ENCODE data around the gene NID1.

Gene NID1

DNA sequence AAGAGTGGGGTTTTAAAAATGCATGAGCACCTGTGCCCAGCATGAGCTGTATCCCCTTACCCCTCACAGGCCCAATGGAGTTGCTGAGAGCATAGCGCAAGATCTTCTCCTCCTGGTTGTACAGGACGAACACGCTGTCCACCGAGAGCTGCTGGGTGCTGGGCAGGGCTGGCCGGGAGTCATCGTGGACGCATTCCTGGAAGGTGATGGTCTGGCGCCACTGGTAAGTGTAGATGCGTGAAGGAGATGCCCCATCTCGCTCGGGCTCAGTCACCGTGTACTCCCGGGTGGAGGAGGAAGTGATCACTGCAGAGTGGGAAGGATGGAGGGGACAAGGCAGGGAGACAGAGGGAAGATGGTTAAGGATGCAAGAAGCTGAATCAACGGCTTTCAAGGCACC is 39.1 kb downstream of the NID1 start:
- peaks cover 61% of the 10 kb centered on the region for H3K36me3 Mint-ChIP-seq (ENCODE audit: low read depth)
- no peaks in the 10 kb centered on the region for H3K27me3 Mint-ChIP-seq (ENCODE audit: low read depth)
- H3K27ac Mint-ChIP-seq = peak overlapping the region in 1 of 3 experiments; percentile 37
- H3K9me3 Mint-ChIP-seq = no peaks in the 10 kb centered on the region
- no peak for TF ChIP-seq CTCF (IDR thresholded peaks at IDR 0.05; ENCODE audit: unreplicated experiment in 3 of 3)
- H3K4me3 Mint-ChIP-seq = no peak overlapping the region
- H3K4me1 Mint-ChIP-seq = peaks cover 52% of the 10 kb centered on the region

DNA sequence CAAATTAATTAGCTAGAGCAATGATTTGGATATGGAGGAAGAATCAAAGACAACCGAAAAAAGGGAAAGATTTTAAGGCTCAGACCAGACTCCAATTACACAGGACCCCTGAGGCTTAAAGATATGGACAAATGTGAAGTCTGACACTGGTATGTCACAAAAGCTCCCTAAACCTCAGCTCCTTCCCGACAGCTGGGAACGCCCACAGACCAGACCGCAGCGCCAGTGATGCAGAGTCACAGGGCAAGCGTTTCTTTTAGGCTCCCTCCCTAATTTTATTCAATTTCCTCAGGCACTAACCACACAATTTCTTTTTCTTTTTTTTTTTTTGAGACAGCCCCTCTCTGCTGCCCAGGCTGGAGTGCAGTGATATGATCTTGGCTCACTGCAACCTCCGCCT is 40.2 kb downstream of the NID1 start:
- Mint-ChIP-seq H3K4me3 (peak overlapping the region in 1 of 3 experiments; percentile 9), H3K27ac (peak overlapping the region; percentile 44 to 79 (median 52)), H3K27me3 (ENCODE audit: low read depth) (no peaks in the 10 kb centered on the region), H3K36me3 (ENCODE audit: low read depth) (peaks cover 61% of the 10 kb centered on the region), H3K9me3 (no peaks in the 10 kb centered on the region), H3K4me1 (peaks cover 50% of the 10 kb centered on the region)
- no peak for TF ChIP-seq CTCF (IDR thresholded peaks at IDR 0.05; ENCODE audit: unreplicated experiment in 3 of 3)

GRCh38 chr1:236023926-236024565 is 40.8 kb downstream of the NID1 start:
- H3K27me3 Mint-ChIP-seq (ENCODE audit: low read depth) = no peaks in the 10 kb centered on the region
- peak overlapping the region in 1 of 3 experiments; percentile 9 for H3K4me3 Mint-ChIP-seq
- peaks cover 55% of the 10 kb centered on the region for H3K4me1 Mint-ChIP-seq
- no peaks in the 10 kb centered on the region for H3K9me3 Mint-ChIP-seq
- TF ChIP-seq CTCF (IDR thresholded peaks at IDR 0.05; ENCODE audit: unreplicated experiment in 3 of 3) = no peak
- H3K27ac Mint-ChIP-seq = peak overlapping the region; percentile 44 to 79 (median 52)
- peaks cover 56% of the 10 kb centered on the region for H3K36me3 Mint-ChIP-seq (ENCODE audit: low read depth)

DNA sequence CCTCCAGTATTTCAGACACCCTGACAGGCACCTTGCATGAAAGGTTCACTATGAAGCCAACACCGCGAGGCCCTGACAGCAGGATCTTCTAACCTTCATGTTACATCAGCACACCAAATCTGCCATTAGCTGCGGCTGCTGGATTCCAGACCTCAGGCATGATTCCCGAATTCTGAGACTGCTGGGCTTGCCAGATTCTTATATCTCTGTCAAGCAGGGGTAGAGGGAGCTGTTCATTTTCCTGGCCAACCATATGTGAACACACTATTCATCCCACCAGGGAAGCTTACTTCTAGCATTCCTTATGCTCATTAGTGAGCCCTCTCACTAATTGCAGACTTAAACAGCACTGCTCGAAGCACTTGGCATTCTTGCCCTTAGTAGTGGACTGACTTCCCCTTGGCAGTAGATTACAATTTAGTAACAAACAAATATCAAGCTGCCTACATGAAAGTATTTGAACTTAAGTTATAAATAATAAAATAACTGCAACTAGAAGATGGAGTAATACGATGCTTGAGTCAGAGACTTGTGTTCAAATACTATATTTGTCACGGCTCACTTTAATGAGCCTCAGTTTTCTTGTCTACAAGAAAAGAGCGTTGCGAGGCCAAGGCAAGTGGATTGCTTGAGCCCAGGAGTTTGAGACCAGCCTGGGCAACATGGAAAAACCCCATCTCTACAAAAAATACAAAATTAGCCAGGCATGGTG is 43.3 kb downstream of the NID1 start:
- Mint-ChIP-seq H3K9me3 (no peaks in the 10 kb centered on the region), H3K4me1 (peaks cover 65% of the 10 kb centered on the region), H3K4me3 (peak overlapping the region in 1 of 3 experiments; percentile 20), H3K27me3 (ENCODE audit: low read depth) (no peaks in the 10 kb centered on the region), H3K27ac (peak overlapping the region; percentile 61 to 94 (median 89)), H3K36me3 (ENCODE audit: low read depth) (peaks cover 57% of the 10 kb centered on the region)
- TF ChIP-seq CTCF (IDR thresholded peaks at IDR 0.05; ENCODE audit: unreplicated experiment in 3 of 3) = no peak

DNA sequence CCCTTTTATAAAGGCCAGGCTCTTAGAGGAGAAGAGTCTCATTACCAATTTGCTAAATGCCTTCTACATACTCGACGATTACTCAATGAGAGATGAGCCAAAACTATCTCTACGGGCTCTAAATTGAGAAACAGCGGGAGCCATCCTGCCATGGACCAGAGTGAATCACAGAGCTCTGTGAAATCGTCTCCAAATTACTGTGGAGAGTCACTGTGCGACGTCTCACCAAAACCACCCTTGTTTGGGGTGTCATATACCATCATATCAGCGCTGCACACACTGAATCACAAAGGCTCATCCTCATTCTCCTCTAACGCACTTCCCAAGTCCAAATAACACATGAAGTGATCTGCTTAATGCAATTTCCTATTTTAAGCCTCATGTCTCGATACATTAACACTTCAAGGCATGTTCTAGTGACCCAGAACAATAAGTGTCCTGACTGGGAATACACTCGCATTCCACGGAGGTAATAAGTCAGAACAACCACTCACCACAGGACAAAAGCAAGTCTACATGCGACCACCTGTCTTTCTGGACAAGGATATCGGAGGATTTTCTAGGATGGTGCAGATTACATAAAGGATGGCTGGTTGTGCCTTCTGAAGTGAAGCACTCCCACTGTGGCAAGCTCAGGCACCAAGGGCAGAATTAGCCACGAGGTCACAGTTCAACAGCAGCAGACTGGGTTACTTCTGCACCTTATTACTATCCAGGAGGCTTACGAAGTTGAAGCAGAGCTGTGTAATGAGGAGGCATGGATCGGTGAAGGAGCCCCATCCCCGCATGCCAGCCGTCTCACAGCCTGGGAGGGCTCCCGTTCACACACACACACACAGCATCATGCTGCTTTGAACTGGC is 44.3 kb downstream of the NID1 start:
- peaks cover 66% of the 10 kb centered on the region for H3K4me1 Mint-ChIP-seq
- TF ChIP-seq CTCF (IDR thresholded peaks at IDR 0.05; ENCODE audit: unreplicated experiment in 3 of 3) = no peak
- peak overlapping the region in 1 of 3 experiments; percentile 6 for H3K4me3 Mint-ChIP-seq
- no peaks in the 10 kb centered on the region for H3K9me3 Mint-ChIP-seq
- H3K36me3 Mint-ChIP-seq (ENCODE audit: low read depth) = peaks cover 59% of the 10 kb centered on the region
- H3K27ac Mint-ChIP-seq = peak overlapping the region; percentile 22 to 94 (median 89)
- no peaks in the 10 kb centered on the region for H3K27me3 Mint-ChIP-seq (ENCODE audit: low read depth)

Measured in nephron (organoid).